Measurements from ENCODE around the gene QSOX2.
A peak's percentile ranks its signal among the peaks of the same experiment; 100 is the strongest.

QSOX2 gene

DNA sequence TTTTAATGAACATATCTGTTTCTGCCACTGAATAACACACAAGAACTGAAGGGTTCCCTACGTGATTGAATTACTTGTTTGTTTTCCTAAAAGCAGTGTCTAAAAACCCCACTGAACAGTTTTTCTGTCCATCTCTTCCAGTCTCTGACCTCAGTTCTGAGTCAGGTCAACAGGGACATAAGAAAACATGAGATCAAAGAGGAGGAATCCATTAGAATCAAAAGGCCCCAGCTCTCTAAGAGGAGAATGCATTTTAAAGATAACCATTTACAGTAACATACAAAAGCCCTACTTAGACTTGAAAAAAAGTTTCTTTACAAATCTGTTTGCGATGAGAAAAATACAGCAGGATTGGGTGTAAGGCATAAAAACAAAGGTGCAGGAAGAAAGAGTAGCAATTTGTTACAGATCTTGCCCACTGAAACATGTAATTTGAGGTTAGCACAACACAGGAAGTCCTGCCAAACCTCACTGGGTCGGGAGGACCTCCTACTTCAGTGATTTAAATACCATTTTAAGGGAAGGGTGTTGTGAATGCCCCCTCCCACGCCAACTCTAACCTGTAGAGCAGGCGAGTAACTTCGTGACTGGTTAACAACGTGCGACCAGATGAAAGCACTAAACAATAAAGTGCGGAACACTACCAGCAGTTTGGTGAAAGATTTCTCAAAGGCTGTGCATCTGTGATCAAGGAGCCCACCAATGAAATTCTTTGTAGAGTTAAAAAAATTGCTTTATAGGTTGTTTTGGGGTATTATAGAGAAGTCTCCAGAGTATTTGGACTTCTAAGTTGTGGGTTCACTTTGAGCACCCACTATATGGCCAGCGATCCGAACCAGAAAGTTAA, 1.3 kb downstream of the QSOX2 start:
- POLR2A ChIA-PET, result no interaction called here
- peak; percentile 75 for DNase-seq (ENCODE audit: extremely low spot score)
- CTCF ChIA-PET, result no interaction called here
- TF ChIP-seq, protein P1, sequence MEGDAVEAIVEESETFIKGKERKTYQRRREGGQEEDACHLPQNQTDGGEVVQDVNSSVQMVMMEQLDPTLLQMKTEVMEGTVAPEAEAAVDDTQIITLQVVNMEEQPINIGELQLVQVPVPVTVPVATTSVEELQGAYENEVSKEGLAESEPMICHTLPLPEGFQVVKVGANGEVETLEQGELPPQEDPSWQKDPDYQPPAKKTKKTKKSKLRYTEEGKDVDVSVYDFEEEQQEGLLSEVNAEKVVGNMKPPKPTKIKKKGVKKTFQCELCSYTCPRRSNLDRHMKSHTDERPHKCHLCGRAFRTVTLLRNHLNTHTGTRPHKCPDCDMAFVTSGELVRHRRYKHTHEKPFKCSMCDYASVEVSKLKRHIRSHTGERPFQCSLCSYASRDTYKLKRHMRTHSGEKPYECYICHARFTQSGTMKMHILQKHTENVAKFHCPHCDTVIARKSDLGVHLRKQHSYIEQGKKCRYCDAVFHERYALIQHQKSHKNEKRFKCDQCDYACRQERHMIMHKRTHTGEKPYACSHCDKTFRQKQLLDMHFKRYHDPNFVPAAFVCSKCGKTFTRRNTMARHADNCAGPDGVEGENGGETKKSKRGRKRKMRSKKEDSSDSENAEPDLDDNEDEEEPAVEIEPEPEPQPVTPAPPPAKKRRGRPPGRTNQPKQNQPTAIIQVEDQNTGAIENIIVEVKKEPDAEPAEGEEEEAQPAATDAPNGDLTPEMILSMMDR (IDR thresholded peaks at IDR 0.05; ENCODE audit: control extremely low read depth, extremely low read depth, low read depth, missing control alignments), result no peak

GRCh38 chr9:136243631-136244030, 2.0 kb downstream of the QSOX2 start:
- DNase-seq (ENCODE audit: extremely low spot score), result no peak
- ChIA-PET CTCF (interaction anchor here (0.6 to 6.6 kb wide), 3 partner anchors 16 to 74 kb away, joined by 3 to 36 read pairs (median 4); no protein-coding TSS in a partner anchor), POLR2A (no interaction called here)
- TF ChIP-seq, protein P1 (IDR thresholded peaks at IDR 0.05; ENCODE audit: control extremely low read depth, extremely low read depth, low read depth, missing control alignments), result no peak

DNA sequence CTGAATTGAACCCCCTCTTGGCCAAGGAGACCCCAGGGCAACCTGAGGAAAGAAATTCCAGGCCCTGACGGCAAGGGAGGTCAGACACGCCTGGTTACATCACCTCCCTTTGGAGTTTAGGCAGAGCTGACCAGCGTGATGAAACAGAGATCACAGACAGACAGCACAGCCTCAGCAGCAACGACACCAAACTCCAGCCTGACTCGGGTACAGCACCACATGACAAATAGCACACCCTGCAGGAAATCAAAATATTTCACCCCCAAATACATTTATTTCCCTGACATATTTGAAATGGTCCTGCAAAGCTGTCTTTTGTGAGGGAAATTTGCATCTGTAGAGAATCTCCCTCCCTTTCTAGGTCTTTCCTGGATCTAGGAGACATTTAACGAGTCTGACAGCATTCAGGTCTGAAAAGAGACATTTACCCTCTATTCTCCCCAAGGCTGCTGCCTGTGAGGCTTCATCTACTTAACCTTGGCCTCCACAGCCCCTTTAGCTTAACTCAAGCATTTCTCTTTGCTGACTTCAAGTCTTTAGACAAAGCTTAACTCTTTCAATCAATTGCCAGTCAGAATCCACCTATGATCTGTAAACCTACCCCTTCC, 2.6 kb downstream of the QSOX2 start:
- TF ChIP-seq, protein P1 (IDR thresholded peaks at IDR 0.05; ENCODE audit: control extremely low read depth, extremely low read depth, low read depth, missing control alignments), result peak; percentile 2
- no peak for DNase-seq (ENCODE audit: extremely low spot score)
- POLR2A ChIA-PET, result no interaction called here
- CTCF ChIA-PET, result interaction anchor here (0.6 to 6.6 kb wide), 4 partner anchors 16 to 73 kb away, joined by 3 to 36 read pairs (median 4); no protein-coding TSS in a partner anchor

DNA sequence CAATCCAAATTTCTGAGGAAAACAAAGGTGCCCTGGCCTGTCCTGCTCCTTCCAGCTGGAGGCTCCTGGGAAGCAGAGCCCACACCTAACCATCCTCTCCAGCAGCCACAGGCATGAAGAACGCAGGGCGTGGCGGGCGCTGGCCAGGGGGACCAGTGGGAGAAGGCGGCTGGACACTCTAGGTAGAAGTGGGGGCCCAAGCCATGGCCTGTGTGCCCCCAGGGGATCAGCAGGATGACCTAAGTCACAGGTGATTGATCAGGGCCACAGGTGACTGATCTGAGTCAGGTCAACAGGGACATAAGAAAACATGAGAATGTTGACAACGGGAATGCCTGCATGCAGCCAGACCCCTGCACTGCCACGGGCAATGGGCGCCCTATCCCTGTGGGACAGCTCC, 3.4 kb downstream of the QSOX2 start:
- ChIA-PET CTCF (interaction anchor here (1.4 to 6.6 kb wide), 3 partner anchors 15 to 45 kb away, joined by 3 to 36 read pairs (median 4); no protein-coding TSS in a partner anchor), POLR2A (no interaction called here)
- TF ChIP-seq, protein P1 (IDR thresholded peaks at IDR 0.05; ENCODE audit: control extremely low read depth, extremely low read depth, low read depth, missing control alignments), result no peak
- no peak for DNase-seq (ENCODE audit: extremely low spot score)

DNA sequence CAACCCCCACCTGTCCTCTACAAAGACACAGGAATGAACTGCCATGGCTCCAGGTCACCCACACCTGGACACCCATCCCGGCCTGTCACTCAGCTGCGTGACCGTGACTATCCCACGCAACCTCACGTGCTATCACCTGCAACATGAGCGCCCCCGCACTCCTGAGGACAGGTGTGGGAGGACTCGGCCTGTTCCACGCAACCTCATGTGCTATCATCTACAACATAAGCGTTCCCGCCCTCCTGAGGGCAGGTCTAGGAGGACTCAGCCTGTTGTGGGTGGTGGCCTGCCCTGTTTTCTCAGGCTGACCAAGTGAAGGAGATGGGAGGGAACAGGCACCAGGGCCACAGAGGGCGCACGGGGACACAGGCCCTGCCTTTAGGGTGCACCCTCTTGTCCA, 4.1 kb downstream of the QSOX2 start:
- DNase-seq (ENCODE audit: extremely low spot score), result no peak
- CTCF ChIA-PET, result interaction anchor here (6.6 kb wide), 1 partner anchor 14 kb away, joined by 36 read pairs; no protein-coding TSS in a partner anchor
- POLR2A ChIA-PET, result no interaction called here
- TF ChIP-seq, protein P1 (IDR thresholded peaks at IDR 0.05; ENCODE audit: control extremely low read depth, extremely low read depth, low read depth, missing control alignments), result no peak

GRCh38 chr9:136240941-136241340, 4.7 kb downstream of the QSOX2 start:
- CTCF ChIA-PET, result interaction anchor here (6.6 kb wide), 1 partner anchor 14 kb away, joined by 36 read pairs; no protein-coding TSS in a partner anchor
- POLR2A ChIA-PET, result no interaction called here
- DNase-seq (ENCODE audit: extremely low spot score), result no peak
- TF ChIP-seq, protein P1 (IDR thresholded peaks at IDR 0.05; ENCODE audit: control extremely low read depth, extremely low read depth, low read depth, missing control alignments), result no peak

Data from GM10248 (cell line).